ENCODE results near the gene CXADR.

The CXADR gene

DNA sequence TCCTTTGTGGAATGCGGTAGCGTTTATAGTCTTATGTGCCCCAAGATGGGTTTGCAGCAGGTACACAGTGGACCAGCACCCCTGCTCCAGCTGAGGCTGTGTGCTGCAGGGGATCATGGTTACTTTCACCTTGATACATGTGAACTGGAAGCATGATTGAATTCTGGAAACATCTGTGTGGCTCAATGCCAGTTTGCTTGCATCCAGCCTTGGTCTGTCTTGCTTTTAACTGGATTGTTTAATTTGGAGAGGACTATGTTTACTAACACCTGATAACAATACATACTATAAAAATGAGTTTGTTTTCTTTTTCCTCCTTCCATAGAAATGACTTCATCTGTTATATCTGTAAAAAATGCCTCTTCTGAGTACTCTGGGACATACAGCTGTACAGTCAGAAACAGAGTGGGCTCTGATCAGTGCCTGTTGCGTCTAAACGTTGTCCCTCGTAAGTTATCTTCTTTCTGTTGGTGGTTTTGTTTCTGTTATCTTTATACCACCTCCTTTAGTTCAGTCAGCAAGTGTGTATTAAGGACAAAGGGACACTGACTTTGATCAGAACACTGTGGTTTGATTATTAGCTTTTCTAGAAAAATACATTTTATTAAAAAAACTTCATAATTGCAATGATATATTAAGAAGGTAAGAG is 47.7 kb downstream of the CXADR start:
- TF ChIP-seq, protein P1, sequence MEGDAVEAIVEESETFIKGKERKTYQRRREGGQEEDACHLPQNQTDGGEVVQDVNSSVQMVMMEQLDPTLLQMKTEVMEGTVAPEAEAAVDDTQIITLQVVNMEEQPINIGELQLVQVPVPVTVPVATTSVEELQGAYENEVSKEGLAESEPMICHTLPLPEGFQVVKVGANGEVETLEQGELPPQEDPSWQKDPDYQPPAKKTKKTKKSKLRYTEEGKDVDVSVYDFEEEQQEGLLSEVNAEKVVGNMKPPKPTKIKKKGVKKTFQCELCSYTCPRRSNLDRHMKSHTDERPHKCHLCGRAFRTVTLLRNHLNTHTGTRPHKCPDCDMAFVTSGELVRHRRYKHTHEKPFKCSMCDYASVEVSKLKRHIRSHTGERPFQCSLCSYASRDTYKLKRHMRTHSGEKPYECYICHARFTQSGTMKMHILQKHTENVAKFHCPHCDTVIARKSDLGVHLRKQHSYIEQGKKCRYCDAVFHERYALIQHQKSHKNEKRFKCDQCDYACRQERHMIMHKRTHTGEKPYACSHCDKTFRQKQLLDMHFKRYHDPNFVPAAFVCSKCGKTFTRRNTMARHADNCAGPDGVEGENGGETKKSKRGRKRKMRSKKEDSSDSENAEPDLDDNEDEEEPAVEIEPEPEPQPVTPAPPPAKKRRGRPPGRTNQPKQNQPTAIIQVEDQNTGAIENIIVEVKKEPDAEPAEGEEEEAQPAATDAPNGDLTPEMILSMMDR (IDR thresholded peaks at IDR 0.05; ENCODE audit: borderline replicate concordance, insufficient read depth, low read depth, low read length): no peak
- no peak overlapping the region for H3K4me3 ChIP-seq (ENCODE audit: low read depth, low read length)

DNA sequence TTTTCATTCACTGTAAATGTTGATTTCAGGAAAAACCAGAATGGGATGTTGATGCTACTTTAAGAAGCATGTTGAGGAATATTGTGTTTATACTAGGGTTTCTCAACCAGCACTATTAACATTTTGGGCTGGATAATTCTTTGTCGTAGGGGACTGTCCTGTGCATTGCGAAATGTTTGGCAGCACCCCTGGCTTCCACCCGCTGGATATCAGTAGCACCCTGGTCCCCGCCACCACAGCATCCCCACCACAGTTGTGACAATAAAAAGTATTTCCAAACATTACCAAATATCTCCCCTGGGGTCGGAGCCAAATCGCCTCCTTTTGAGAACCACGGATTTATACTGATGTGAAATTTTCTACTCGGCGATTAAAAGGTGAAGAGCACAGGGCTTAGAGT is 57.9 kb downstream of the CXADR start:
- no peak overlapping the region for H3K4me3 ChIP-seq (ENCODE audit: low read depth, low read length)
- TF ChIP-seq, protein P1 (IDR thresholded peaks at IDR 0.05; ENCODE audit: borderline replicate concordance, insufficient read depth, low read depth, low read length): no peak

DNA sequence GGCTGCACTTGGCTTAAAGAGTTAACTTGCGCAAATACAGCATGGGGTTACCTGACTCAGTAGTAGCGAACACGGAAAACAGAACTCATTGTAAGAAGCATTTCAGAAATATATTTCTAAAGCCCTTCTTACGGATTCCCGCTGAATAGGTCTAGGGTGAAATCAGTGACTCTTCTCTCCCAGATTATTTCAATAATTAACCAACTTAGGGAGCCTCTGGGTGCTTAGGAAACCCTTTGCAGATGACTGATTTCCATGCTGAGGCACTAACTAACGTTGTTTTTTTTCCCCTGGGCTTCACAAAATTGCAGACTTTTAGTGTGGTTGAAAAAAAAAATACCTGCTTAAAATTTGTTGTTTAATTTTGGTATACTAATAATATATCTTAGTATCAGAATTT is 59.6 kb downstream of the CXADR start:
- H3K4me3 ChIP-seq (ENCODE audit: low read depth, low read length): no peak overlapping the region
- TF ChIP-seq, protein P1 (IDR thresholded peaks at IDR 0.05; ENCODE audit: borderline replicate concordance, insufficient read depth, low read depth, low read length): no peak

DNA sequence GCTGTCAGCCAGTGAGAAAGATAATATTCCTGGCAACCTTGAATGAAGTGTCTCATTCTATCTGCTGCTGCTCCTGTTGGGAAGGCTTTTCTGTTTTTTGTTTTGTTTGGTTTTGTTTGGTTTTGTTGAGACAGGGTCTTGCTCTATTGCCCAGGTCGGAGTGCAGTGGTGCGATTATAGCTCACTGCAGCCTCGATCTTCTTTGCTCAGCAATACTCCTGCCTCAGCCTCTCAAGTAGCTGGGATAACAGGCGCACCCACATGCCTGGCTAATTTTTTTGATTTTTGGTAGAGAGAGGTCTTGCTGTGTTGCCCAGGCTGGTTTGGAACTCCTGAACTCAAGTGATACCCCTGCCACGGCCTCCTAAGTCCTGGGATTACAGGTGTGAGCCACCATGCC is 62.2 kb downstream of the CXADR start:
- TF ChIP-seq, protein P1 (IDR thresholded peaks at IDR 0.05; ENCODE audit: borderline replicate concordance, insufficient read depth, low read depth, low read length): no peak
- H3K4me3 ChIP-seq (ENCODE audit: low read depth, low read length): no peak overlapping the region

DNA sequence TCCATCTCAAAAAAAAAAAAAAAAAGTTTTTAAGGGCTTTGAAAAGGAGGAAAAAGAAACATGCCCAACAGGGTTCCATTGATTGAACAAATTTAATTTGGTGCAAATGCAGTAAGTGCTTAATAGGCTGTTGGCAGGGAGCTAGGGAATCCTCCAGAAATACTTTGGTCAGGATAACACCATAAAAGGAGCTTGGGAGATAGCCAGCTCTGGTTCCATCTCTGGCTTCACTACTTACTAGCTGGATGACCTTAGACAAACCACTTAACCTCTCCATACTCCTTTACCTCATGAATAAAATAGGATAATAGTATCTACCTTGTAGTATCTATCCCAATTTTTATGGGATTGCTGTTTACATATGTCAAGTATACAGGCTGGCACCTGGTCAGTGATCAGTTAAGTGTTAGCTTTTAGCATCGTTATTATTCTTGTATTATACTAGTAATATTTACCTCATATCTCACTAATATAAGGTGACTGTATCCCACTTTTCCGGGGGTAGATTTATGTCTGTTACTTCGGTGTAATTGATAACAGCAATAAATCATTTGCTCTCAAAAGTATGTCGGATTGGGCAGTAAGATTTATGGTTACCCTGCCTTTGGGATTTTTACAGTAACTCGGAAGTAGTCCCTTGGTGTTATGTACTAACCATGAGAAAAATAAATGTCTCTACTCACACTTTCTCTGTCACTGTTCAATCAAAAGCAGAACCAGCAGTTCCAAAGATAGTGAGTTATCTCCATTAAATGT is 63.4 kb downstream of the CXADR start:
- no peak overlapping the region for H3K4me3 ChIP-seq (ENCODE audit: low read depth, low read length)
- TF ChIP-seq, protein P1 (IDR thresholded peaks at IDR 0.05; ENCODE audit: borderline replicate concordance, insufficient read depth, low read depth, low read length): no peak

DNA sequence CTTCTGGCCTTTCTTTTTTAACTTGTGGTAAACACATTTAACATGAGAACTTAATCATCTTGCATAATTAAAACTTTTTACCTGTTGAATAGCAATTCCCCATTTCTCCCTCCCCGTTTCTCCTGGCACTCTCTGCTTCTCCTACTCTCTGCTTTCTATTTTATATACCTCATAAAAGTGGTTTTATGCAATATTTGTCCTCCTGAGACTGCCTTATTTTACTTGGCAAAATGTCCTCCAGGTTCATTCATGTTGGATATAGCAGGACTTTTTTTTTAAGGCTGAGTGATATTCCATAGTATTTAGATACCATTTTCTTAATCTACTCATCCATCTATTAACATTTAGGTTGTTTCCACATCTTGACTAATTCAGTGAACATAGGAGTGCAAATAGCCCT is 64.9 kb downstream of the CXADR start:
- TF ChIP-seq, protein P1 (IDR thresholded peaks at IDR 0.05; ENCODE audit: borderline replicate concordance, insufficient read depth, low read depth, low read length): no peak
- H3K4me3 ChIP-seq (ENCODE audit: low read depth, low read length): no peak overlapping the region

DNA sequence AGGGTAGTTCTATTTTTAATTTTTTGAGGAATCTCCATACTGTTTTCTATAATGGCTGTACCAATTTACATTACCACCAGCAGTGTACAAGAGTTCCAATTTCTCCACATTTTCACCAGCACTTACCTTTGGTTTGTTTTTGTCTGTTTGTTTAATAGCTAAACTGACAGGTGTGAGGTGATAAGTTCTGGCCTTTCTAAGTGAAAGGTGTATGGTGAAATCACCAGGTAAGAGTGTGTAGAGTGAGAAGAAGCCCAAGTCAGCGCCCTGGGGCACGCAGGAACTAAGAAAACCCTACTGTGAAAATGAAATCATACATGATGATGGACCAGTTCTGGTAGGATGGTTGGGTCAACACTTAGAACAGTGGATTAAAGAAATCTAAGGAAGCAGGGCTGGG is 65.3 kb downstream of the CXADR start:
- H3K4me3 ChIP-seq (ENCODE audit: low read depth, low read length): no peak overlapping the region
- TF ChIP-seq, protein P1 (IDR thresholded peaks at IDR 0.05; ENCODE audit: borderline replicate concordance, insufficient read depth, low read depth, low read length): no peak

All from GM12875 (cell line).